Right lobe of liver (tissue), 6 donors: ENCODE measurements around the gene GTF2H3. TPM values are rescaled to one million over a fixed set of nuclear protein-coding genes. Genes with fewer than 3 reads are reported as not detected.

Experiments used
- ATAC-seq, 4 donors: fragments of 200-7000 bp; cut with Tn5 transposase; one replicate each; pipeline ENCODE4 v1.9.1; 2020; ENCODE audit warnings: mild to moderate bottlenecking in 4 of 4, moderate library complexity in 4 of 4
- DNase-seq, 3 donors: peaks; one replicate each; pipeline ENCODE4 v3.0.0-alpha.2; 2020
- H3K27ac ChIP-seq, 3 donors: fragments of 200-600 bp; one replicate each; pipeline ENCODE4 v1.8.0; 2022
- H3K27me3 ChIP-seq, 2 donors: fragments of 200-600 bp; one replicate each; pipeline ENCODE4 v1.8.0; 2022
- H3K36me3 ChIP-seq, 4 donors: fragments of 200-600 bp; sonication (generic) in 1 of 4; one replicate each; pipeline versions ENCODE4 v1.5.1 to v1.8.0; 2017 to 2022; ENCODE audit warnings: control low read depth in 1 of 4
- H3K4me1 ChIP-seq, 4 donors: fragments of 200-600 bp; sonication (generic) in 1 of 4; one replicate each; pipeline versions ENCODE4 v1.5.1 to v1.8.0; 2017 to 2022; ENCODE audit warnings: control low read depth in 1 of 4
- H3K4me3 ChIP-seq, 3 donors: fragments of 200-600 bp; one replicate each; pipeline ENCODE4 v1.8.0; 2022
- H3K9me3 ChIP-seq, 4 donors: fragments of 200-600 bp; sonication (generic) in 1 of 4; one replicate each; pipeline versions ENCODE4 v1.5.1 to v1.8.0; 2017 to 2022; ENCODE audit warnings: control low read depth in 1 of 4
- POLR2A ChIP-seq: fragments of 450-650 bp; IDR thresholded peaks from one replicate; pipeline ENCODE4 v1.6.1; 2017; ENCODE audit warnings: antibody characterized with exemption, mild to moderate bottlenecking
- WGBS: methylation state at CpG from one replicate; pipeline ENCODE4 v1.1.6; 2018; ENCODE audit warnings: low coverage, low lambda C conversion rate; ENCODE audit not compliant: insufficient coverage; ENCODE audit errors: missing lambda C conversion rate; 5-methylcytosine and 5-hydroxymethylcytosine counted together
- intact Hi-C, 2 donors: fragments of 100-400 bp; cut with DNase I; formaldehyde crosslinking; loops; one replicate each; pipeline versions ENCODE4 v1.11.2 to v1.14.1; 2022
- total RNA-seq, 6 experiments: library from RNA; depleted of rRNA in 2 of 6; stranded (reverse); fragments of >200 nt in 2 of 6; fragmentation: NEBNext Ultra II Directional in 3 of 6; extraction: Animal tissue kit (Norgen Biotek cat#: 25700) in 3 of 6; gene quantifications; one replicate each; pipeline versions ENCODE4 v1.1.0 to v1.2.4, GENCODE V29; 2016 to 2023
- TF ChIP-seq, protein P1 (sequence below), 4 donors: fragments of 200-600 bp in 3 of 4; fragments of 450-650 bp in 1 of 4; IDR thresholded peaks; one replicate each; pipeline versions ENCODE4 v1.5.1 to v1.8.0; 2016 to 2022; ENCODE audit warnings: antibody characterized with exemption in 4 of 4, mild to moderate bottlenecking in 2 of 4
- donor health status: DM: no; HTN: yes; CAD: no.
- donor health status: DM: no; HTN: no; CAD: no.
- donor health status: DM: no; HTN: no; CAD: no.
- donor health status: DM: no; HTN: yes; CAD: no.
- donor health status: DM: no; HTN: yes; CAD: no.

GTF2H3 gene
- total RNA-seq, 6 experiments from 2014 or later = 10.9 to 15.6 (median 13.9) TPM

DNA sequence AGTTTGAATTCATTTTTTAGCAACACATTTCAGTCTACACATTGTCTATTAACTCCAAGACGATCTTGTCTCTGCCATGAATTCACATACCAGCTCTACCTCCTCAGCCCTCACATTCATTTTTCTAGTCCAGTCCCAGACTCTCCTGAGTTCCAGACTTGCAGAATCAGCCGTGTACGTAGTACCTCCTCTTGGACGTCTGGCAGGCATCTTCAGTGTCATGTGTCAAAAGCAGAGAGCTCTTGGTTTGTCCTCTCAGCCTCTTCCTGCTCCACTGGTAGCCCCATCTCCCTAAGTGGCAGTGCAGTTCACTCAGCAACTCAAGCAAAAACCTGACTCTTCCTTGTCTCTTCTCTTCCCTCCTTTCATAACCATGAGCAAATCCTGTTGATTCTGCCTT, 22.8 kb downstream of the GTF2H3 start:
- 91% methylated on average over 4 of the region's 4 CpGs for WGBS
- H3K27ac ChIP-seq = no peak overlapping the region
- no peak for ATAC-seq
- TF ChIP-seq POLR2A = no peak
- TF ChIP-seq, protein P1, sequence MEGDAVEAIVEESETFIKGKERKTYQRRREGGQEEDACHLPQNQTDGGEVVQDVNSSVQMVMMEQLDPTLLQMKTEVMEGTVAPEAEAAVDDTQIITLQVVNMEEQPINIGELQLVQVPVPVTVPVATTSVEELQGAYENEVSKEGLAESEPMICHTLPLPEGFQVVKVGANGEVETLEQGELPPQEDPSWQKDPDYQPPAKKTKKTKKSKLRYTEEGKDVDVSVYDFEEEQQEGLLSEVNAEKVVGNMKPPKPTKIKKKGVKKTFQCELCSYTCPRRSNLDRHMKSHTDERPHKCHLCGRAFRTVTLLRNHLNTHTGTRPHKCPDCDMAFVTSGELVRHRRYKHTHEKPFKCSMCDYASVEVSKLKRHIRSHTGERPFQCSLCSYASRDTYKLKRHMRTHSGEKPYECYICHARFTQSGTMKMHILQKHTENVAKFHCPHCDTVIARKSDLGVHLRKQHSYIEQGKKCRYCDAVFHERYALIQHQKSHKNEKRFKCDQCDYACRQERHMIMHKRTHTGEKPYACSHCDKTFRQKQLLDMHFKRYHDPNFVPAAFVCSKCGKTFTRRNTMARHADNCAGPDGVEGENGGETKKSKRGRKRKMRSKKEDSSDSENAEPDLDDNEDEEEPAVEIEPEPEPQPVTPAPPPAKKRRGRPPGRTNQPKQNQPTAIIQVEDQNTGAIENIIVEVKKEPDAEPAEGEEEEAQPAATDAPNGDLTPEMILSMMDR (IDR thresholded peaks at IDR 0.05) = no peak
- DNase-seq = no peak
- H3K36me3 ChIP-seq = peaks cover 0 to 44% (median 0%) of the 10 kb centered on the region in 4 donors
- H3K27me3 ChIP-seq = no peaks in the 10 kb centered on the region
- intact Hi-C loops = no loop called here
- no peaks in the 10 kb centered on the region for H3K4me1 ChIP-seq
- H3K9me3 ChIP-seq = no peaks in the 10 kb centered on the region
- no peak overlapping the region for H3K4me3 ChIP-seq

DNA sequence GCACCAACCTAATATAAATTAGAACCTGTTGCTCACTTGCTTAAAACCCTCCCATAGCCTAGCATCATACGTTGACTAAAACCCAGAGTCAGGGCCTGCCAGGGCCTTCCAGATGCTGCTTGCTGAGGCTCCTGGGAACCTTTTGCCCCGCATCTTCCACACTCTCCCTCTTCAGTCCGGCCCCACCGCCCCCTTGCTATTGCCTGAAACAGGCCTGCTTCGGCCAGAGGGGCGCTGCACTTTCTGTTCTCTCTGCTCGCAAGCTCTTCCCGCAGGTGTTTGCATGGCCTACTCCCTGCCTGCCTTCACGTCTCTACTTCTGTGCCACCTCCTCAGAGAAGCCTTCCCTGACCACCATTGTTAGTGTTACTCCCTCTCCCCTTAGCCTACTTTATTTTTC, 23.6 kb downstream of the GTF2H3 start:
- Histone ChIP-seq H3K27ac (no peak overlapping the region), H3K4me1 (no peaks in the 10 kb centered on the region), H3K4me3 (no peak overlapping the region), H3K36me3 (peaks cover 0 to 35% (median 0%) of the 10 kb centered on the region in 4 donors), H3K9me3 (no peaks in the 10 kb centered on the region), H3K27me3 (no peaks in the 10 kb centered on the region)
- intact Hi-C loops = no loop called here
- no peak for TF ChIP-seq POLR2A
- TF ChIP-seq, protein P1 (IDR thresholded peaks at IDR 0.05) = no peak
- WGBS = 88% methylated on average over 9 of the region's 9 CpGs
- ATAC-seq (no peak), DNase-seq (no peak)

DNA sequence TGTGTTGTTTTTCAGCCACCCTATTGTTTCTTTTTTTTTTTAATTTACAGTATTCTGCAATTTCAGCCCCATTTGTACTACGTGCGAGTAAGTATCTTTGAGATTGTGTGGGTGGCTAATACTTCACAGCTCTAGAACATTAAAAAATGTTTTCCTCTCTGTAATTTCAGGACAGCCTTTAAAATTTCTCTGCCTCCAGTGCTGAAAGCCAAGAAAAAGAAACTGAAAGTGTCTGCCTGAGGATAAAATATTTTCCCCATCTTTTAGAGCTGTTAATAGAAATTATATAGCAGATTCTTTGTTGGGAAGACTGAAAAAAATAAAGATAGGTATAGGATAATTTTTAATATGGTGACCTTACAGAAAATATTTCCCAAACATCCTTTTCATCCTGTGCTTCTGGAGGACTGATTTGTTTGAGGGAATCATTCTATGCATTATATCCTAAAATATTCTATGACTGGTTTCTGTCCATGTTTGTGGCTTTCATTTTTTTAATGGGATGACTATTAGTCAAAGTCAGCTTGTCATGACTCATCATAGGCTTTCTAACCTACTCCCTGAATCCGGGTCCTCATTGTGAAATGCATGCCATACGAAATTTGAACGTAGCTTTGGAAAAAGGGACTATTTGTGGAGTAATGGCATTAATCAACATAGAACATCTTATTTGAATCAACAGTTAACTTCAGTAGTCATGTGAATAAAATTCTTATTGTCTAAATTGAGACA, 26.5 kb downstream of the GTF2H3 start:
- Histone ChIP-seq H3K9me3 (no peaks in the 10 kb centered on the region), H3K4me1 (no peaks in the 10 kb centered on the region), H3K27ac (no peak overlapping the region), H3K36me3 (peaks cover 0 to 26% (median 0%) of the 10 kb centered on the region in 4 donors), H3K4me3 (no peak overlapping the region), H3K27me3 (no peaks in the 10 kb centered on the region)
- intact Hi-C loops = no loop called here
- TF ChIP-seq POLR2A = no peak
- TF ChIP-seq, protein P1 (IDR thresholded peaks at IDR 0.05) = no peak
- WGBS = 68% methylated on average over 5 of the region's 5 CpGs
- ATAC-seq (no peak), DNase-seq (no peak)

DNA sequence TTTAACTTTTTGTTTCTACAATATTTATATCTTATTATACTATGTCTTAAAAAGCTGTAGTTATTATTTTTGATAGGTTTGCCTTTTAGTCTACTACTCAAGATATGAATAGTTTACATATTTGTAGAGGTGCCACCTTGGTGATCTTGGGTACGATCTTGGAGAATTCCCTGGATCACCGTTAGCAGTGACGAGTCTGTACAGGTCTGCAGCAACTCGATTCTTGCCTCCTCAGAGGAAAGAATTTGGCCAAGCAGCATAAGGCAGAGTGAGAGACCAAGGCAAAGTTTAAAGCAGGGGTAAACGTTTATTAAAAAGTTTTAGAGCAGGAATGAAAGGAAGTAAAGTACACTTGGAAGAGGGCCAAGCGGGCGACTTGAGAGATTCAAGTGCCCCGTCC, 34.1 kb downstream of the GTF2H3 start:
- Histone ChIP-seq H3K27me3 (no peaks in the 10 kb centered on the region), H3K4me3 (no peak overlapping the region), H3K27ac (no peak overlapping the region), H3K36me3 (no peaks in the 10 kb centered on the region), H3K4me1 (no peaks in the 10 kb centered on the region), H3K9me3 (no peaks in the 10 kb centered on the region)
- WGBS = 71% methylated on average over 8 of the region's 8 CpGs
- DNase-seq (no peak), ATAC-seq (no peak)
- TF ChIP-seq, protein P1 (IDR thresholded peaks at IDR 0.05) = no peak
- TF ChIP-seq POLR2A = no peak
- intact Hi-C loops = no loop called here
